Endothelial cell of umbilical vein (primary cell): ENCODE measurements around the gene DENND5B. TPM values are rescaled to one million over a fixed set of nuclear protein-coding genes. Genes with fewer than 3 reads are reported as not detected.

ENCODE experiments used
- BruUV-seq: library from RNA; stranded (reverse); fragments of 400-500 nt; replicated peaks from 2 replicates; lab custom pipeline; 2021; lab: Mats Ljungman, UMichigan
- CTCF ChIA-PET: fragments of 300-600, 350-600 bp; sonication (Branson Sonifier 250); formaldehyde crosslinking; loops from one replicate; lab custom pipeline; 2021; ENCODE audit warnings: antibody characterized with exemption, inconsistent platforms; lab: Charles Lee
- POLR2A ChIA-PET: fragments of 300-600, 350-600 bp; sonication (Branson Sonifier 250); formaldehyde crosslinking; loops from one replicate; lab custom pipeline; 2021; ENCODE audit warnings: antibody characterized with exemption, inconsistent platforms; lab: Charles Lee
- DNase-seq: peaks from one replicate; pipeline ENCODE4 v3.0.0-alpha.2; 2011; ENCODE audit warnings: low read depth, low spot score
- FAIRE-seq: peaks from 2 replicates; lab custom pipeline; 2011; peaks lifted over from hg19 to GRCh38; lab: Jason Lieb, UNC
- H2AFZ ChIP-seq: 2 replicates; pipeline ENCODE4 v1.6.0; 2012; ENCODE audit warnings: low read depth, low read length, control low read depth, inconsistent platforms
- H3K27ac ChIP-seq: 2 replicates; pipeline ENCODE4 v1.5.1; 2011; ENCODE audit warnings: low read depth, mild to moderate bottlenecking, control low read depth, low read length, moderate library complexity; ENCODE audit not compliant: insufficient read depth
- H3K27me3 ChIP-seq, 2 experiments: 2 replicates each; pipeline versions ENCODE4 v1.6.0 to v1.6.1; 2011; ENCODE audit warnings: low read length in 2 of 2, mixed read lengths in 1 of 2; ENCODE audit not compliant: control insufficient read depth in 2 of 2, insufficient read depth in 2 of 2
- H3K36me3 ChIP-seq, 2 experiments: 2 replicates in 1 of 2; 3 replicates in 1 of 2; pipeline ENCODE4 v1.5.1; 2011; ENCODE audit warnings: low read length in 2 of 2, mild to moderate bottlenecking in 1 of 2, moderate library complexity in 1 of 2; ENCODE audit not compliant: control insufficient read depth in 2 of 2, insufficient read depth in 2 of 2; ENCODE audit errors: extremely low read depth in 1 of 2
- H3K4me1 ChIP-seq: 3 replicates; pipeline ENCODE4 v1.5.1; 2011; ENCODE audit warnings: mild to moderate bottlenecking, low read length; ENCODE audit not compliant: control insufficient read depth, insufficient read depth; ENCODE audit errors: extremely low read depth
- H3K4me2 ChIP-seq: 2 replicates; pipeline ENCODE4 v1.6.1; 2011; ENCODE audit warnings: low read length, control low read depth, mixed read lengths; ENCODE audit not compliant: insufficient read depth
- H3K4me3 ChIP-seq, 3 experiments: fragments of 200-600 bp in 1 of 3; sonication (generic), shearing (Covaris generic) in 1 of 3; replicated peaks in 1 of 3; 2 replicates each; pipeline ENCODE4 v1.5.1; 2011 to 2016; ENCODE audit warnings: control low read depth in 3 of 3, low read length in 3 of 3, mild to moderate bottlenecking in 2 of 3, inconsistent platforms in 1 of 3, low read depth in 1 of 3, moderate library complexity in 1 of 3; ENCODE audit not compliant: insufficient read depth in 1 of 3
- H3K79me2 ChIP-seq: 2 replicates; pipeline ENCODE4 v1.6.0; 2012; ENCODE audit warnings: low read length, inconsistent platforms; ENCODE audit not compliant: control insufficient read depth, insufficient read depth
- H3K9ac ChIP-seq: replicated peaks from 2 replicates; pipeline ENCODE3; 2011; ENCODE audit warnings: low read length, control low read depth; ENCODE audit not compliant: insufficient read depth; ENCODE audit errors: extremely low read depth
- H3K9me1 ChIP-seq: replicated peaks from 3 replicates; pipeline ENCODE4 v1.6.0; 2011; ENCODE audit warnings: mild to moderate bottlenecking, low read length; ENCODE audit not compliant: control insufficient read depth, insufficient read depth; ENCODE audit errors: extremely low read depth
- H3K9me3 ChIP-seq: replicated peaks from 2 replicates; pipeline ENCODE4 v1.5.1; 2012; ENCODE audit warnings: low read length, inconsistent platforms; ENCODE audit not compliant: control insufficient read depth, insufficient read depth
- H4K20me1 ChIP-seq: replicated peaks from 2 replicates; pipeline ENCODE3; 2011; ENCODE audit warnings: mild to moderate bottlenecking, low read length; ENCODE audit not compliant: control insufficient read depth, insufficient read depth; ENCODE audit errors: extremely low read depth
- CTCF ChIP-seq, 2 donors: IDR thresholded peaks; 1 replicate in 1 of 2; 2 replicates in 1 of 2; pipeline ENCODE4 v1.5.1; 2011; ENCODE audit warnings: low read length in 2 of 2, mild to moderate bottlenecking in 2 of 2, moderate library complexity in 2 of 2, control low read depth in 1 of 2, inconsistent platforms in 1 of 2, low read depth in 1 of 2; ENCODE audit not compliant: insufficient read depth in 1 of 2; ENCODE audit errors: extremely low read depth in 1 of 2
- EZH2 ChIP-seq: IDR thresholded peaks from 2 replicates; pipeline ENCODE4 v1.6.1; 2012; ENCODE audit warnings: borderline replicate concordance, low read depth, mild to moderate bottlenecking, moderate library complexity, low read length, inconsistent platforms; ENCODE audit not compliant: severe bottlenecking
- FOS ChIP-seq: IDR thresholded peaks from 2 replicates; pipeline ENCODE4 v1.6.1; 2011; ENCODE audit warnings: mild to moderate bottlenecking, low read length, moderate library complexity, borderline replicate concordance; ENCODE audit not compliant: insufficient read depth
- GATA2 ChIP-seq: IDR thresholded peaks from 2 replicates; pipeline ENCODE4 v1.7.0; 2011; ENCODE audit warnings: low read depth, mild to moderate bottlenecking, moderate library complexity, mixed read lengths, low read length; ENCODE audit not compliant: insufficient read length, insufficient read depth
- JUN ChIP-seq: IDR thresholded peaks from 2 replicates; pipeline ENCODE4 v1.6.1; 2011; ENCODE audit warnings: borderline replicate concordance, low read depth; ENCODE audit not compliant: insufficient read length, insufficient read depth
- MAX ChIP-seq: IDR thresholded peaks from 2 replicates; pipeline ENCODE4 v1.6.1; 2011; ENCODE audit not compliant: insufficient read depth, insufficient read length
- MYC ChIP-seq: IDR thresholded peaks from one replicate; pipeline ENCODE4 v1.6.1; 2011; ENCODE audit warnings: mild to moderate bottlenecking, low read depth, low read length
- POLR2A ChIP-seq: IDR thresholded peaks from 2 replicates; pipeline ENCODE4 v1.6.1; 2012; ENCODE audit warnings: low read depth, mild to moderate bottlenecking, control low read depth, low read length
- POLR2AphosphoS5 ChIP-seq: IDR thresholded peaks from 2 replicates; pipeline ENCODE4 v1.6.1; 2012; ENCODE audit warnings: low read depth, mild to moderate bottlenecking, control low read depth, low read length, moderate library complexity; ENCODE audit not compliant: insufficient read depth
- dilution Hi-C: fragments of 300-500 bp; cut with MboI; formaldehyde crosslinking; loops from one replicate; pipeline ENCODE4 v1.15.0; 2019; ENCODE audit warnings: low sequenced_read_pairs; ENCODE audit not compliant: extremely low pct_ligation_motif_present
- intact Hi-C: fragments of 100-400 bp; cut with micrococcal nuclease; formaldehyde crosslinking; loops from one replicate; pipeline ENCODE4 v1.10.0; 2022
- polyA plus RNA-seq, 4 experiments: library from polyadenylated mRNA; depleted of rRNA in 3 of 4; stranded (reverse) in 3 of 4; unstranded in 1 of 4; fragments of >200 nt; gene quantifications; 2 replicates each; pipeline versions ENCODE4 v1.2.1 to v1.2.3, GENCODE V29; 2011 to 2012; ENCODE audit warnings: missing spikeins in 1 of 4
- total RNA-seq: library from RNA; stranded (reverse); gene quantifications from 2 replicates; pipeline ENCODE4 v1.2.3, GENCODE V29; 2021

Gene DENND5B
- total and polyA plus RNA-seq, 2 donors (not counting 3 experiments of a cell fraction or from before 2014, with no cell fraction given) = 10.3 to 18.3 TPM

DNA sequence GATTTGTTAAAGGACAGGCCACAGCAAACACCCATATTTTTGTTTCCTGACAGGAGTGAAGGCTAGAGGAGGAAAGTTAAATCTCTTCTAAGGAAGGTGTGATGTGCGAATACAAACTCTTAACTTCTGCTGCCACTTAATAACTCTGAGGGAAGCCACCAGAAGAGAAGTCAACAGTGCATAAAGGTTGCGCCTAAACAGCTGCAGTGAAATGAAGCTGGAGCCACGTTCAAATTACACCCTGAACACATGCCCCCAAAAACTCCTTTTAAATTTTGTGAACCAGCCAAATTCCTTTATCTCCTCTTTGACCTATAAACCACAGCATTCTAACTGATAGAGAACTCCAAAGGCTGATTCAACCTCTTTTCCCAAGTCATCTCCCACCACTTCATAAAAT, 22.4 kb downstream of the DENND5B start:
- Histone ChIP-seq H3K9me3 (no peaks in the 10 kb centered on the region), H3K9me1 (no peaks in the 10 kb centered on the region), H3K79me2 (peaks cover 3% of the 10 kb centered on the region), H3K4me1 (peaks cover 6% of the 10 kb centered on the region), H2AFZ (no peak overlapping the region), H3K36me3 (no peaks in the 10 kb centered on the region), H3K4me2 (no peak overlapping the region), H3K4me3 (no peak overlapping the region), H3K9ac (no peak overlapping the region), H4K20me1 (no peaks in the 10 kb centered on the region), H3K27me3 (no peaks in the 10 kb centered on the region), H3K27ac (no peak overlapping the region)
- intact Hi-C loops = no loop called here
- BruUV-seq = no TSS peak
- dilution Hi-C loops = no loop called here
- TF ChIP-seq MAX (no peak), MYC (no peak), FOS (no peak), POLR2A (no peak), POLR2AphosphoS5 (no peak), CTCF (IDR thresholded peaks at IDR 0.05; ENCODE audit: extremely low read depth in 1 of 2, insufficient read depth in 1 of 2, low read depth in 1 of 2, low read length in 2 of 2) (no peak), GATA2 (no peak), EZH2 (no peak), JUN (no peak)
- ChIA-PET CTCF (no interaction called here), POLR2A (interaction anchor here (0.7 kb wide), 1 partner anchor 9 kb away, joined by 3 read pairs; no protein-coding TSS in a partner anchor)
- DNase-seq (no peak), FAIRE-seq (no peak)
